ENCODE data around the gene SPP1.

Gene SPP1

GRCh38 chr4:87957061-87957460 is 18.5 kb upstream of the SPP1 start:
- no peak for DNase-seq

- DNase-seq: no peak
These were observed 13.5 kb upstream of the SPP1 start for GRCh38 chr4:87961993-87962392.

GRCh38 chr4:87962398-87963146 is 12.9 kb upstream of the SPP1 start:
- DNase-seq: no peak

- no peak for DNase-seq
These were observed 10.0 kb upstream of the SPP1 start for GRCh38 chr4:87965501-87965975.

GRCh38 chr4:87966095-87966496 is 9.4 kb upstream of the SPP1 start:
- DNase-seq: no peak

GRCh38 chr4:87967193-87967592 is 8.3 kb upstream of the SPP1 start:
- no peak for DNase-seq

- no peak for DNase-seq
These were observed 5.4 kb upstream of the SPP1 start for GRCh38 chr4:87970121-87970520.

- DNase-seq: no peak
These were observed 3.6 kb upstream of the SPP1 start for GRCh38 chr4:87971866-87972265.

GRCh38 chr4:87973283-87974169 is 2.0 kb upstream of the SPP1 start:
- peak; percentile 20 to 61 for DNase-seq

- no peak for DNase-seq
These were observed 555 bp upstream of the SPP1 start for GRCh38 chr4:87974856-87975462.

- no peak for DNase-seq
These were observed 2.2 kb downstream of the SPP1 start for GRCh38 chr4:87977521-87978278.

- DNase-seq: no peak
These were observed 3.2 kb downstream of the SPP1 start for GRCh38 chr4:87978681-87979080.

- no peak for DNase-seq
These were observed 4.3 kb downstream of the SPP1 start for GRCh38 chr4:87979810-87980209.

- no peak for DNase-seq
These were observed 6.0 kb downstream of the SPP1 start for GRCh38 chr4:87981486-87981885.

GRCh38 chr4:87982036-87982435 is 6.5 kb downstream of the SPP1 start:
- no peak for DNase-seq

- DNase-seq: no peak
These were observed 7.0 kb downstream of the SPP1 start for GRCh38 chr4:87982446-87983010.

- DNase-seq: no peak
These were observed 8.5 kb downstream of the SPP1 start for GRCh38 chr4:87983996-87984395.

GRCh38 chr4:87985097-87985886 is 9.8 kb downstream of the SPP1 start:
- DNase-seq: peak in 1 of 2 experiments; percentile 14

GRCh38 chr4:87985887-87986200 is 10.3 kb downstream of the SPP1 start:
- no peak for DNase-seq

- DNase-seq: no peak
These were observed 11.0 kb downstream of the SPP1 start for GRCh38 chr4:87986508-87986907.

GRCh38 chr4:87989765-87990164 is 14.3 kb downstream of the SPP1 start:
- no peak for DNase-seq

- no peak for DNase-seq
These were observed 19.9 kb downstream of the SPP1 start for GRCh38 chr4:87995435-87995834.
